Activated CD4-positive, alpha-beta T cell treated with anti-CD3 and anti-CD28 coated beads, Interleukin-2, amount 50 U/mL, for 48 hours (primary cell): ENCODE measurements around the gene USP12.
A peak's percentile ranks its signal among the peaks of the same experiment; 100 is the strongest.

Experiments used
- DNase-seq, 2 experiments: peaks; one replicate each; pipeline ENCODE4 v3.0.0-alpha.2; 2020

Gene USP12

GRCh38 chr13:27183561-27184147 is 12.0 kb upstream of the USP12 start:
- DNase-seq, result no peak

DNA sequence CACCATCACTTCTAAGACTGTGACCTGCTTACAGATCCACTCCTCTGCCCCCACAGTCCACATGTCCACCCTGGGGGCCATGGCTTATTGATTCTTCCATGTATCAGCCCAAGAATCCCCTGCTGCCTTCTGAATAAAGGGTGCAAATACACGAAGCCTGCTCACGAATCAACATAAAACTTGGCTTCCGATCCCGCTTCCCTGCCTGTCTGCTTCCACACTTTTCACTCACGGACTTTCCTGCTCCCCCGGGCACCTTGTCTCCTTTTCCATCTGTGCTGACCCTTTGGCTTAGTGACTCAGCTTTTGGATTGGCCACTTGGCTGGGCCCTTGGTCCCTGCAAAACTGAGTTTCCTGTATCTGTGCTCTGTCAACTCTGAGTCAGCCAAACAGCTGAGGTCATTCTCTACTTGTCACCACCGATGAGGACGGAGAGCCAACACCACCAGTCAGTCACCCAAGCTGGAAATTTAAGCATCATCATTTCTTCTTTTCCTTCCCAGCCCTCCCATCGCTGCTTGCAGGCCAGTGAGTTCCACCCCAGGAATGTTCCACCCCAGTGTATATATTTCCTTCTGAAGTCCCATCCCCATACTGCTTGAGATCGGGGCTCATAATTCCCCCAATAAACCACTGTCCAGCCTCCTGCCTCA is 11.4 kb upstream of the USP12 start:
- DNase-seq, result no peak

DNA sequence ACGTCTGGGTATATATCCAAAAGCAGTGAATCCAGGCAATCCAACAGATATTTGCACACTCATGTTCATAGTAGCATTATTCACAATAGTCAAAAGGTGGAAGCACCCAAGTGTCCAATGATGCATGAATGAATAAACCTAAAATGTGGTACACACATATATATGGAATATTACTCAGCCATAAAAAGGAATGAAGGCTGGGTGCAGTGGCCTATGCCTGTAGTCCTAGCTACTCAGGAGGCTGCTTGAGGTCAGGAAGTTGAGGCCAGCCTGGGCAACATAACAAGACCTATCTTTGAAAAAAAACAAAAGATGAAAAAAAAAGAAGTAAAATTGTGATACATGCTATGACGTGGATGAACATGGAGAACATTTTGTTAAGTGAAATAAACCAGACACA is 10.4 kb upstream of the USP12 start:
- DNase-seq, result no peak

DNA sequence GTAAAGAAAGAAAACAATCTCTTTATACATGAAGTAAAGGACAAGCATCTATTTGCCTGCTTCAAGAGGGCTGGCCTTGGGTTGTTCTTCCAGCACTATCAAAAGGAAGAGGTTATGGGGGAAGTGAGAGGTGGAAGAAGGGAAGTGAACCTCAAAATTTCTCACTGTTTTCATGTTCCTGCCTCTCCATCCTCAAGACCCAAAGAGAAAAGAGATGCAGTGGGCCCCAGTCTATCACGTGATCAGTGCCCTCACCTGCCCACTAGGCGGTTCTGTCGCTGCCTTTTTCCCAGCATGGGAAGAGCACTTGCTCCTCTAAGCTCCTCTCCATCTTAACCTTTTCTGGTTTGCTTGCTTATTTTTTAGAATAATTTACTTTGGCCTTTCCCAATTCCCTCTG is 6.2 kb upstream of the USP12 start:
- DNase-seq, result no peak

- DNase-seq, result no peak
Measured at GRCh38 chr13:27176470-27177410, 5.1 kb upstream of the USP12 start.

- no peak for DNase-seq
Measured at GRCh38 chr13:27174766-27175455, 3.3 kb upstream of the USP12 start.

DNA sequence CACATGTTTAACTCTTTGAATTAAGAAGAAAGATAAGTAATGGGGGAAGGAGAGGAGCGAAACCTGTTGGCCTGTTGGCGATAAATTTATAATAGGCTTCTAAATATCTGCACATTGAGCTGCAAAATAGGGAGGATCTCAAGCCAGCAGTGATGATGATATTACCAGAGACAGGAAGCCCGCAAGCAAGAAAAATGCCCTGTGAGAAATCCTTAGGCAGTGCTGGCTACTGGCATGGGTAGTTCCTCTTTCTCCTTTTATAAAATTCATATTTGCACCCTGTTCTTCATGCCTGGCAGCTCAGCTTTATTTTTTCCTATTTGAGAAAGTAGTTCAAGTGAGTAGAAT is 858 bp upstream of the USP12 start:
- DNase-seq, result no peak

DNA sequence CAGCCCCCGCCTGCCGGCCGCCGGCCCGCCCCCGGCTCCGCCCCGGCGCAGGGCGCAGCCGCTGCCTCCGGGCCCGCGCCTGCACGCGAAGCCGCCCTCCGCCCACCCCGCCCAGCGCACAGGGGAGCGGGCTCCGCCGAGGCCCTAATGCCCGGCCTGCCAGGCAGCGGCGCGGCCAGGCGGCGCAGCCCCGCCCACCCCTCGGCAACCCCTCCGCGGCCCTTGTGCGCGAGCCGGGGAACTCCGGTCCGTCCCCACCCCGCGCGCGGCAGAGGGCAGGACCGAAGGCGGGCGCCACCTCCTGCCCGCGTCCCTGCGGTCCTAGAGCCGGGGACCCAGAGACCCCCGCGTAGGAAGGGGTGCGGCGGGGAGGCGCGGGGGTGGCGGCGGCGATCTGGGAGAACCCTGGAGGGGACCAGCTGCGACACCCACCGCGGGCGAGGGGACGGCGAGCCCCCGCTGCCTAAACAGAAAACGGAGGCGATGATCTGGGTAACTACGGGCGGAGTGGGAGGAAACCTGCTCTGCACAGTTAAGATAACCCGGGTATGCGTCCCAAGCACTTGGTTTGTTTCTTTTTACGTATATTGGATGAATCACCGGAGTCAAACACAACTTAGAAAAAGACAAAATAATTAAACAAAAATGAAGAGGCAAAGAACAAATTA is 350 bp upstream of the USP12 start:
- peak; percentile 85 to 87 for DNase-seq

DNA sequence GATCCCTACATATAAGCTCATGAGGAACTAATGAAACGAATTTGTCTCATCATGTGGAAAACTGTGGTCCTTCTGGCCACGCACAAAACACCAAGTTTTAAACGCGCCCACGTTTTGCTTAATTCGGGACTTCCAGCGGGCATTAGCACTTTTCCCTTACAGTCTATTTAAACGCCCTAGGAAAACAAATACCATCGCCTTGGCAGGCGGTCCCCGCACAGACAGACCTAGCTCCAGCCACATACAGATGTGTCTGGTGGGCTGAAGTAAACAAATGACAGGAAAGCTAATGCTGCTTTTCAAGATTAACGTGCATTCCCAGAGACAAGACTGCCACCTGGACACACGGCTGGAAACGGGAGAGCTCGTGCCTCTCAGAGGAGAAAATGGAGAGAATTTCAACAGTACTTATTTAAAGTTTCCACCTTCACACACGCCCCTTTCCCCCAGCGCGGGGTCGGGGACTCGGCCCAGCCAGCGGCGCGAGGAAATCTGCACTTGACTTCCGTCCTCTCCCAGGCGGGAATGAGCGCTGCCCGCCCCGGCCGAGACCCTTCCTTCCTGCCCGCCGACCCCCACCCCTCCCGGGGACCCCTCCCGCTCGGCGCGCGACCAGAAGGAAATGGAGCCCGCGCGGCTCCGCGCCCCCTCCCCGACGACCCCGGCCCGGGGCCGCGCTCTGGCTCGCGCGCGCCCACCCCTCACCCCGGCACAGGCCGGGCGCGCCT is 931 bp downstream of the USP12 start:
- DNase-seq, result peak; percentile 46 to 51

DNA sequence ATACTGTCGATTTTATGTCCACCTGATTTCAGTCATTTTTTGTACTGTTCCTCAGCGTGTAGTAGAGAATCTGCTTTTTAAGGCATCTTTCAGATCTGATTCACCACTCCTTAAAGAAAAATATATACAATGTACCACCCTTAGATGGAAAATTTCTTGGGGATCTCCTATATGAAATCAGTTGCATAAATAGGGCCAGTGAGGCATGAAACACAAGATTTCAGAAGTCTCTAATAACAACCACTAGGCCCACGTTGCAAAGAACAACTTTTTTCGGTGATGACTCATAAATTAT is 1.4 kb downstream of the USP12 start:
- DNase-seq, result no peak

GRCh38 chr13:27168906-27169657 is 2.5 kb downstream of the USP12 start:
- DNase-seq, result no peak

GRCh38 chr13:27168086-27168485 is 3.5 kb downstream of the USP12 start:
- no peak for DNase-seq

DNA sequence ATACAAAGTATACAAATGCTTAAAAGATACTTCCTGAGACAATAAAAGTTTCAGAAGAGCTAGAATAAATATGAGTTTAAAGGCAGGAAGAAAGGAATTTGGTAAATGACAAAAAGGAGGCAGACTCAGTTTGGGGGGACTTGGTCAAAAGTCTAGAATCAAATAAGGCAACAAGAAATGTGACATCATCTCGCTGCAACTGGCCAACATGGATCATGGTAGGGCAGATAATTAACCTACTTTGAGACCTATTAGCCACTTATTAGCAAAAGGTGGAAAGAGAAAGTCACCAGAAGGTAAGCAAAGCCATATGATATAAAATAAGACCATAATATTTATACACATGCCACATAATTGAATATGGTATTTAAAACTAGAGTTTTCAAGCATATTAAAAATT is 5.3 kb downstream of the USP12 start:
- no peak for DNase-seq

DNA sequence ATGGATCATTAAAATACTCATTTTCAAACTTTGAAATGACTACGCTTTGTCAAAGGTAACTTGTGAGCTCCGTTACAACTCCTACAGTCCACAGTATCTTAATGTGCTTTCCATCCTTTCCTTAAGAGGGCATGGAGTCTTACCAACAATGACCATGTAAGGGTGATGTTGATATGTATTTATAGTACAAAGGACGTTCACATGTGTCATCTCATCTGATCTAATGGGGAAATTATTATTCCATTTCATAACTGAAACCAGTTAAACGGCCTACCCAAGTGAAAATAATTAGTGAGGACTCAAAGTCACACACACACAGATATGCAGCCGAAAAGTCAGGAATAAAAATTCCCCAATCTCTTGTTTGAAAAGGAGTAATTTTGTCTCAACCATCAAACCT is 9.6 kb downstream of the USP12 start:
- no peak for DNase-seq

- DNase-seq, result no peak
Measured at GRCh38 chr13:27161423-27161822, 10.2 kb downstream of the USP12 start.

DNA sequence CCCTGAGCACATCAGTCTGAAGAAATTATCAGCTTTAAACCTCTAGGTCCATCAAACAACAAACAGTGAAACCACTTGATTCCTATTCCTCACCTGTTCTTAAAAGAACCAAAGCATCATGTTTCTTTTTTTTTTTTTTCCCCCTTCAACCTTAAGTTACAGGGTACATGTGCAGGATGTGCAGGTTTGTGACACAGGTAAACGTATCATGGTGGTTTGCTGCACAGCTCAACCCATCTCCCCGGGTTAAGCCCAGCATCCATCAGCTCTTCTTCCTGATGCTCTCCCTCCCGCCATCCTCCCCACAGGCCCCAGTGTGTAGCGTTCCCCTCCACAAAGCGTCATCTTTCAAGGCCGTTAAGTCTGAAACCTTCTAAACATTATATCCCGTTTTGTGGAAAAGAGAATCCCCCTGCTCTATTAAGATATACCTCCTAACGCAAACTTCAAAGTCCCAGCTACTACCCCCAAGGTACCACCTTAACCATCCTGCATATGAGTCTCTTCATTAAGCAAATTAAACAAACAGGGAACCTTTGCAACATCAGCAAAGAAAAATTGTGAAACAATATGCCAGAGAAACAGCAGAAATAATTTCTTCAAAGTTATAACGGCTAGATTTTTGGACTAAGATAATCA is 10.8 kb downstream of the USP12 start:
- no peak for DNase-seq

- no peak for DNase-seq
Measured at GRCh38 chr13:27159806-27160563, 11.6 kb downstream of the USP12 start.

DNA sequence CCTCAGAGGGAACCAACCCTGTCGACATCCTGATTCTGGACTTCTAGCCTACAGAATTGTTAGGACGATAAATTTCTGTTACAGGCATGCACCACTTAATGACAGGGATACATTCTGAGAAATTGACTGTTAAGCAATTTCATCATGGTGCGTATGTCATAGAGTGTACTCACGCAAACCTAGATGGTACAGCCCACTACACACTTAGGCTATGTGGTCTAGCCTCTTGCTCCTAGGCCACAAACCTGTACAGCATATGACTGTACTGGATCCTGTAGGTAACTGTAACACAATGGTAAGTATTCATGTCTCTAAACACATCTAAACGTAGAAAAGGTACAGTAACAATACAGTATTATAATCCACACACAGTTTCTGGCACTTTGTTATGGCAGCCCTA is 13.3 kb downstream of the USP12 start:
- DNase-seq, result no peak

GRCh38 chr13:27151798-27152599 is 19.6 kb downstream of the USP12 start:
- no peak for DNase-seq
